CD4-positive, alpha-beta T cell treated with Interleukin-17A for 4 hours (primary cell): ENCODE measurements around the gene PIK3C3.
"Not testable (repeated sequence)": the region's sequence is repeated elsewhere in the genome, so short reads cannot be mapped to it uniquely, and the experiment has no call there.

Experiments
- DNase-seq: peaks from one replicate; pipeline ENCODE4 v3.0.0-alpha.2; 2020; ENCODE audit warnings: mixed read lengths

PIK3C3 gene

GRCh38 chr18:41966943-41967342 lies 11.9 kb downstream of the PIK3C3 start:
- no peak for DNase-seq

GRCh38 chr18:41967680-41968079 lies 12.6 kb downstream of the PIK3C3 start:
- no peak for DNase-seq

- no peak for DNase-seq
These were observed 14.8 kb downstream of the PIK3C3 start for GRCh38 chr18:41969881-41970280.

GRCh38 chr18:41972067-41972925 lies 17.3 kb downstream of the PIK3C3 start:
- DNase-seq, result no peak

- DNase-seq, result no peak
These were observed 18.9 kb downstream of the PIK3C3 start for GRCh38 chr18:41973983-41974382.

GRCh38 chr18:41974796-41975201 lies 19.8 kb downstream of the PIK3C3 start:
- no peak for DNase-seq

- no peak for DNase-seq
These were observed 20.2 kb downstream of the PIK3C3 start for GRCh38 chr18:41975284-41975683.

- DNase-seq, result no peak
These were observed 22.2 kb downstream of the PIK3C3 start for GRCh38 chr18:41977233-41977632.

GRCh38 chr18:41982942-41983660 lies 28.1 kb downstream of the PIK3C3 start:
- no peak for DNase-seq

- DNase-seq, result no peak
These were observed 30.9 kb downstream of the PIK3C3 start for GRCh38 chr18:41985914-41986313.

- DNase-seq, result no peak
These were observed 34.5 kb downstream of the PIK3C3 start for GRCh38 chr18:41989508-41989907.

GRCh38 chr18:41992066-41992465 lies 37.0 kb downstream of the PIK3C3 start:
- no peak for DNase-seq

- no peak for DNase-seq
These were observed 37.7 kb downstream of the PIK3C3 start for GRCh38 chr18:41992703-41993102.

GRCh38 chr18:41993151-41993550 lies 38.1 kb downstream of the PIK3C3 start:
- DNase-seq, result no peak

GRCh38 chr18:41996020-41996419 lies 41.0 kb downstream of the PIK3C3 start:
- DNase-seq, result no peak

GRCh38 chr18:41999751-42000150 lies 44.7 kb downstream of the PIK3C3 start:
- DNase-seq, result no peak

GRCh38 chr18:42001801-42002200 lies 46.8 kb downstream of the PIK3C3 start:
- no peak for DNase-seq

GRCh38 chr18:42004653-42005052 lies 49.6 kb downstream of the PIK3C3 start:
- no peak for DNase-seq

- no peak for DNase-seq
These were observed 50.7 kb downstream of the PIK3C3 start for GRCh38 chr18:42005782-42006181.

GRCh38 chr18:42009457-42009856 lies 54.4 kb downstream of the PIK3C3 start:
- not testable (repeated sequence) for DNase-seq

GRCh38 chr18:42011053-42011452 lies 56.0 kb downstream of the PIK3C3 start:
- DNase-seq, result no peak

- no peak for DNase-seq
These were observed 63.8 kb downstream of the PIK3C3 start for GRCh38 chr18:42018831-42019230.

GRCh38 chr18:42024131-42024530 lies 69.1 kb downstream of the PIK3C3 start:
- no peak for DNase-seq

GRCh38 chr18:42025491-42025890 lies 70.5 kb downstream of the PIK3C3 start:
- no peak for DNase-seq
